Effector memory CD4-positive, alpha-beta T cell (primary cell): ENCODE measurements around the gene CHRND.

ENCODE experiments used
- DNase-seq, 3 donors: peaks; one replicate each; pipeline ENCODE4 v3.0.0-alpha.2; 2020
- H3K27ac ChIP-seq: 2 replicates; pipeline ENCODE4 v1.7.0; 2013; ENCODE audit warnings: mild to moderate bottlenecking, low read length, moderate library complexity; ENCODE audit not compliant: insufficient read depth, poor library complexity, severe bottlenecking
- H3K27me3 ChIP-seq: replicated peaks from 2 replicates; pipeline ENCODE4 v1.7.0; 2013; ENCODE audit warnings: mild to moderate bottlenecking, low read length; ENCODE audit not compliant: insufficient read depth, control insufficient read depth, poor library complexity, severe bottlenecking
- H3K36me3 ChIP-seq: 2 replicates; pipeline ENCODE4 v1.7.0; 2013; ENCODE audit warnings: mild to moderate bottlenecking, low read length, moderate library complexity; ENCODE audit not compliant: control insufficient read depth, insufficient read depth
- H3K4me1 ChIP-seq: 2 replicates; pipeline ENCODE4 v1.7.0; 2013; ENCODE audit warnings: low read length, mild to moderate bottlenecking; ENCODE audit not compliant: control insufficient read depth, insufficient read depth, poor library complexity, severe bottlenecking
- H3K4me3 ChIP-seq: 2 replicates; pipeline ENCODE4 v1.7.0; 2013; ENCODE audit warnings: low read length, low read depth, mild to moderate bottlenecking; ENCODE audit not compliant: insufficient read depth, poor library complexity, severe bottlenecking
- H3K9me3 ChIP-seq: 2 replicates; pipeline ENCODE4 v1.7.0; 2013; ENCODE audit warnings: mild to moderate bottlenecking, low read length, moderate library complexity; ENCODE audit not compliant: control insufficient read depth

The CHRND gene

GRCh38 chr2:232488721-232489300 is 37.1 kb upstream of the CHRND start:
- Histone ChIP-seq H3K4me1 (peaks cover 8% of the 10 kb centered on the region), H3K36me3 (no peaks in the 10 kb centered on the region), H3K4me3 (no peak overlapping the region), H3K9me3 (no peaks in the 10 kb centered on the region), H3K27ac (no peak overlapping the region), H3K27me3 (no peaks in the 10 kb centered on the region)
- no peak for DNase-seq

GRCh38 chr2:232489516-232490220 is 36.3 kb upstream of the CHRND start:
- no peaks in the 10 kb centered on the region for H3K9me3 ChIP-seq
- DNase-seq, result no peak
- H3K27me3 ChIP-seq, result no peaks in the 10 kb centered on the region
- no peaks in the 10 kb centered on the region for H3K36me3 ChIP-seq
- peaks cover 8% of the 10 kb centered on the region for H3K4me1 ChIP-seq
- no peak overlapping the region for H3K4me3 ChIP-seq
- no peak overlapping the region for H3K27ac ChIP-seq

- H3K4me3 ChIP-seq, result no peak overlapping the region
- no peaks in the 10 kb centered on the region for H3K9me3 ChIP-seq
- no peaks in the 10 kb centered on the region for H3K36me3 ChIP-seq
- no peak overlapping the region for H3K27ac ChIP-seq
- no peak for DNase-seq
- no peaks in the 10 kb centered on the region for H3K27me3 ChIP-seq
- H3K4me1 ChIP-seq, result peaks cover 6% of the 10 kb centered on the region
Observed at GRCh38 chr2:232490221-232491138, 35.5 kb upstream of the CHRND start.

GRCh38 chr2:232491139-232491780 is 34.7 kb upstream of the CHRND start:
- Histone ChIP-seq H3K27ac (no peak overlapping the region), H3K27me3 (no peaks in the 10 kb centered on the region), H3K9me3 (no peaks in the 10 kb centered on the region), H3K4me3 (no peak overlapping the region), H3K36me3 (no peaks in the 10 kb centered on the region), H3K4me1 (peaks cover 3% of the 10 kb centered on the region)
- DNase-seq, result no peak

GRCh38 chr2:232492236-232492848 is 33.6 kb upstream of the CHRND start:
- H3K4me3 ChIP-seq, result no peak overlapping the region
- H3K27ac ChIP-seq, result no peak overlapping the region
- no peak for DNase-seq
- H3K4me1 ChIP-seq, result no peaks in the 10 kb centered on the region
- H3K36me3 ChIP-seq, result no peaks in the 10 kb centered on the region
- no peaks in the 10 kb centered on the region for H3K9me3 ChIP-seq
- no peaks in the 10 kb centered on the region for H3K27me3 ChIP-seq

- no peak for DNase-seq
- H3K4me1 ChIP-seq, result no peaks in the 10 kb centered on the region
- no peaks in the 10 kb centered on the region for H3K9me3 ChIP-seq
- H3K4me3 ChIP-seq, result no peak overlapping the region
- H3K36me3 ChIP-seq, result no peaks in the 10 kb centered on the region
- no peaks in the 10 kb centered on the region for H3K27me3 ChIP-seq
- H3K27ac ChIP-seq, result no peak overlapping the region
Observed at GRCh38 chr2:232492963-232493700, 32.8 kb upstream of the CHRND start.

- Histone ChIP-seq H3K36me3 (no peaks in the 10 kb centered on the region), H3K27me3 (no peaks in the 10 kb centered on the region), H3K4me3 (no peak overlapping the region), H3K9me3 (no peaks in the 10 kb centered on the region), H3K27ac (no peak overlapping the region), H3K4me1 (no peaks in the 10 kb centered on the region)
- no peak for DNase-seq
Observed at GRCh38 chr2:232493701-232494474, 32.1 kb upstream of the CHRND start.

- no peak overlapping the region for H3K27ac ChIP-seq
- H3K4me1 ChIP-seq, result no peaks in the 10 kb centered on the region
- no peaks in the 10 kb centered on the region for H3K36me3 ChIP-seq
- no peak for DNase-seq
- H3K9me3 ChIP-seq, result no peaks in the 10 kb centered on the region
- H3K4me3 ChIP-seq, result no peak overlapping the region
- H3K27me3 ChIP-seq, result no peaks in the 10 kb centered on the region
Observed at GRCh38 chr2:232494542-232494941, 31.4 kb upstream of the CHRND start.
